ENCODE results near the gene METAP1D. TPM values are rescaled to one million over a fixed set of nuclear protein-coding genes. Genes with fewer than 3 reads are reported as not detected.

Gene METAP1D
- total RNA-seq, 1 experiment from 2014 or later: 5.2 TPM

- Histone ChIP-seq H2BK20ac (ENCODE audit: low read depth, low read length, poor library complexity, severe bottlenecking) (no peak overlapping the region), H2BK15ac (ENCODE audit: low read depth, low read length) (no peak overlapping the region), H3K9me3 (ENCODE audit: control insufficient read depth, low read depth, low read length) (no peaks in the 10 kb centered on the region), H4K91ac (ENCODE audit: insufficient read length, low read depth, low read length) (no peak overlapping the region), H3K18ac (ENCODE audit: insufficient read length, low read depth, low read length) (no peak overlapping the region), H3K79me2 (ENCODE audit: insufficient read depth, low read length) (no peaks in the 10 kb centered on the region), H4K5ac (ENCODE audit: insufficient read length, low read depth, low read length) (no peak overlapping the region), H3K27ac (ENCODE audit: insufficient read length, low read depth, low read length) (no peak overlapping the region), H2BK5ac (ENCODE audit: insufficient read length, low read length) (no peak overlapping the region), H2BK120ac (ENCODE audit: low read depth, low read length, poor library complexity, severe bottlenecking) (no peak overlapping the region), H2AFZ (ENCODE audit: low read length) (no peak overlapping the region), H3K23me2 (ENCODE audit: insufficient read length, low read depth, low read length, poor library complexity, severe bottlenecking) (peaks cover 25% of the 10 kb centered on the region), H3K9ac (ENCODE audit: extremely low read depth, insufficient read length, low read length) (no peak overlapping the region), H2AK5ac (ENCODE audit: insufficient read length, low read length) (no peak overlapping the region), H2BK12ac (ENCODE audit: insufficient read length, low read depth, low read length) (no peak overlapping the region), H3K4me2 (ENCODE audit: insufficient read depth, insufficient read length, low read length) (peak overlapping the region; percentile 51), H3K27me3 (ENCODE audit: insufficient read depth, low read length) (peaks cover 86% of the 10 kb centered on the region), H3K14ac (ENCODE audit: insufficient read depth, low read length) (no peak overlapping the region), H3K56ac (ENCODE audit: insufficient read length, low read depth, low read length) (no peak overlapping the region), H3K4me1 (ENCODE audit: insufficient read depth, low read length) (no peaks in the 10 kb centered on the region), H3T11ph (ENCODE audit: low read length) (no peak overlapping the region), H4K8ac (replicated peaks; ENCODE audit: insufficient read length, low read depth, low read length) (no peak overlapping the region), H3K4ac (ENCODE audit: low read depth, low read length) (no peak overlapping the region), H4K20me1 (ENCODE audit: control insufficient read depth, insufficient read depth, insufficient read length) (no peaks in the 10 kb centered on the region), H3K79me1 (ENCODE audit: insufficient read depth, low read depth, low read length, poor library complexity, severe bottlenecking) (no peaks in the 10 kb centered on the region), H3K23ac (ENCODE audit: insufficient read length, low read depth, low read length) (no peak overlapping the region)
- Mint-ChIP-seq H3K9me3 (peaks cover 5 to 9% of the 10 kb centered on the region in 2 experiments; a peak in 4 of 5 replicates), H3K27ac (no peak overlapping the region; a peak in 1 of 7 replicates), H3K27me3 (ENCODE audit: low read depth) (peaks cover 100% of the 10 kb centered on the region), H3K4me1 (peaks cover 32 to 52% of the 10 kb centered on the region in 2 experiments), H3K36me3 (ENCODE audit: insufficient read depth in 1 of 3, low read depth in 3 of 3) (no peaks in the 10 kb centered on the region), H3K4me3 (peak overlapping the region; percentile 62 to 80)
- WGBS (ENCODE audit: extremely low coverage, insufficient read length, low lambda C conversion rate): no CpG with 5 or more reads among the region's 25 CpGs
- peak; percentile 96 for TF ChIP-seq CTCF (conservative IDR thresholded peaks at IDR 0.05)
- peak; percentile 88 for DNase-seq
Observed at GRCh38 chr2:172103471-172104272, 103.9 kb downstream of the METAP1D start.
